ENCODE data around the gene OR2V2. TPM values are rescaled to one million over a fixed set of nuclear protein-coding genes. Genes with fewer than 3 reads are reported as not detected.

The OR2V2 gene
- polyA plus RNA-seq, 2 of the 4 experiments (the other 2 are of a cell fraction): not detected

DNA sequence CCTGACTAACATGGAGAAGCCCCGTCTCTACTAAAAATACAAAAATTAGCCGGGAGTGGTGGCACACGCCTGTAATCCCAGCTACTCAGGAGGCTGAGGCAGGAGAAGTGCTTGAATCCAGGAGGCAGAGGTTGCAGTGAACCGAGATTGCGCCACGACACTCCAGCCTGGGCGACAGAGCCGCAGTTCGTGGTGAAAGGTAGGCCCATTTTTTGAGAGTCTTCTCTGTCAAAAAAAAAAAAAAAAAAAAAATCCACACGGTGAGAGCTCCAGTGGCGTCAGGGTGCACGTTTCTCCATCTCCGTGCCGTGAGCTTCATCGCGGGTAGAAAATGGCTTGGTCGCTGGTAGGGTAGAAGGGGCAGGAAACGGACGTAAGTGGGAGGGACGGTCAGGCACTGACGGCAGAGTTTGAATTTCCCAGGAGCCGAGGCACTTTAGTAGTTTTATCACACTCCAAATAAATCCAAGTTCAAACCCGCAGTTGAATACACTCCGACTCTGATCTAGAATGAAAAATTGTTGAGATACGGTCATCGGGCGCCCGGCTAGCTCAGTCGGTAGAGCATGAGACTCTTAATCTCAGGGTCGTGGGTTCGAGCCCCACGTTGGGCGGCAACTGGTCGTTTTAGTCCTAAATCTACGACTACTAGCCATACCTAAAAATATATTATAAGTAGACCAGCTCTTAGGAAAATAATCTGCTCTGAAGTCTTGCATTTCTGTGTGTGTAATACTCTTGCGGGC lies 60.0 kb downstream of the OR2V2 start (continued):
- TF ChIP-seq CEBPB (IDR thresholded peaks at IDR 0.05): peak in 1 of 2 experiments; percentile 52; a peak in 1 of 4 replicates
- TF ChIP-seq POLR2A (IDR thresholded peaks at IDR 0.05; ENCODE audit: low read length): peak; percentile 28
- TF ChIP-seq FOSB (CRISPR knock-in tag; IDR thresholded peaks at IDR 0.05): peak; percentile 76
- 0 out of 2 replicates have a peak, but pooled peaks have one; percentile 15 for TF ChIP-seq BHLHE40 (IDR thresholded peaks at IDR 0.05; ENCODE audit: low read depth, low read length)
- TF ChIP-seq FOSL2 (IDR thresholded peaks at IDR 0.05): no peak
- peak; percentile 5; the same call in 1 of the 2 replicates for TF ChIP-seq FOSL2 (CRISPR knock-in tag; IDR thresholded peaks at IDR 0.05)

GRCh38 chr5:181207960-181208253 lies 60.5 kb downstream of the OR2V2 start:
- ChIA-PET POLR2A (interaction anchor here (0.6 to 6.7 kb wide), 6 partner anchors 9 to 402 kb away, joined by 3 to 159 read pairs (median 14); partner anchors contain the start of gene TRIM41), CTCF (interaction anchor here (0.7 to 2.6 kb wide), 9 partner anchors 11 to 476 kb away, joined by 3 to 33 read pairs (median 4); no protein-coding TSS in a partner anchor)
- Histone ChIP-seq H3K4me2 (peak overlapping the region; percentile 44), H3K4me3 (no peak overlapping the region), H3K9me3 (no peaks in the 10 kb centered on the region), H3K4me1 (peaks cover 15% of the 10 kb centered on the region), H3K27ac (no peak overlapping the region)
- no peak for TF ChIP-seq PHF8 (IDR thresholded peaks at IDR 0.05; ENCODE audit: borderline replicate concordance, low read depth)
- TF ChIP-seq TFCP2L1 (CRISPR knock-in tag; IDR thresholded peaks at IDR 0.05): peak; percentile 62; the same call in 1 of the 2 replicates
- no peak; the same call in 1 of the 2 replicates for TF ChIP-seq TP53 (CRISPR knock-in tag; IDR thresholded peaks at IDR 0.05)
- TF ChIP-seq HOXB5 (CRISPR knock-in tag; IDR thresholded peaks at IDR 0.05): no peak
- TF ChIP-seq RARB (CRISPR knock-in tag; IDR thresholded peaks at IDR 0.05): peak; percentile 81; the same call in 1 of the 2 replicates
- no peak for DNase-seq (ENCODE audit: low read depth in 1 of 2, low spot score in 1 of 2)
- FAIRE-seq: no peak
- 10% methylated on average over 3 of the region's 3 CpGs for WGBS (ENCODE audit: missing lambda C conversion rate)
- ATAC-seq: no peak

Other genes starting within 250 kb of the OR2V2 start
- not detected in 2 replicates for gene BTNL8, start 248.4 kb upstream of the OR2V2 start, polyA plus RNA-seq (2011; rRNA removed)
- not detected in 3 replicates for gene BTNL8, start 248.4 kb upstream of the OR2V2 start, polyA plus RNA-seq (2017; fragmentation: RNase III; extraction: RNeasy Plus Mini Kit Qiagen cat#74134 plus additional on column Dnase treatment)
- gene BTNL3, start 158.7 kb upstream of the OR2V2 start, polyA plus RNA-seq (2011; rRNA removed): not detected in 2 replicates
- gene BTNL3, start 158.7 kb upstream of the OR2V2 start, polyA plus RNA-seq (2017; fragmentation: RNase III; extraction: RNeasy Plus Mini Kit Qiagen cat#74134 plus additional on column Dnase treatment): not detected in 3 replicates
- 0.85 and 0.89 TPM in 2 replicates for gene BTNL9, start 107.3 kb upstream of the OR2V2 start, polyA plus RNA-seq (2011; rRNA removed)
- 1.2 to 1.8 TPM (median 1.5 TPM) in 3 replicates for gene BTNL9, start 107.3 kb upstream of the OR2V2 start, polyA plus RNA-seq (2017; fragmentation: RNase III; extraction: RNeasy Plus Mini Kit Qiagen cat#74134 plus additional on column Dnase treatment)
- not detected in 2 replicates for gene OR2V1, start 16.4 kb upstream of the OR2V2 start, polyA plus RNA-seq (2011; rRNA removed)
- gene OR2V1, start 16.4 kb upstream of the OR2V2 start, polyA plus RNA-seq (2017; fragmentation: RNase III; extraction: RNeasy Plus Mini Kit Qiagen cat#74134 plus additional on column Dnase treatment): not detected in 3 replicates
- 20.4 and 30.7 TPM in 2 replicates for gene TRIM7, start 57.6 kb downstream of the OR2V2 start, polyA plus RNA-seq (2011; rRNA removed)
- gene TRIM7, start 57.6 kb downstream of the OR2V2 start, polyA plus RNA-seq (2017; fragmentation: RNase III; extraction: RNeasy Plus Mini Kit Qiagen cat#74134 plus additional on column Dnase treatment): 21.8 to 23.2 TPM (median 23.1 TPM) in 3 replicates
- 17.0 and 22.7 TPM in 2 replicates for gene TRIM41, start 75.7 kb downstream of the OR2V2 start, polyA plus RNA-seq (2011; rRNA removed)
- gene TRIM41, start 75.7 kb downstream of the OR2V2 start, polyA plus RNA-seq (2017; fragmentation: RNase III; extraction: RNeasy Plus Mini Kit Qiagen cat#74134 plus additional on column Dnase treatment): 29.7 to 35.0 TPM (median 32.5 TPM) in 3 replicates
- 3,139 and 4,035 TPM in 2 replicates for gene RACK1, start 96.3 kb downstream of the OR2V2 start, polyA plus RNA-seq (2011; rRNA removed)
- gene RACK1, start 96.3 kb downstream of the OR2V2 start, polyA plus RNA-seq (2017; fragmentation: RNase III; extraction: RNeasy Plus Mini Kit Qiagen cat#74134 plus additional on column Dnase treatment): 2,466 to 2,717 TPM (median 2,590 TPM) in 3 replicates
- gene TRIM52, start 113.6 kb downstream of the OR2V2 start, polyA plus RNA-seq (2011; rRNA removed): 10.9 and 11.1 TPM in 2 replicates
- 10.9 to 13.1 TPM (median 12.1 TPM) in 3 replicates for gene TRIM52, start 113.6 kb downstream of the OR2V2 start, polyA plus RNA-seq (2017; fragmentation: RNase III; extraction: RNeasy Plus Mini Kit Qiagen cat#74134 plus additional on column Dnase treatment)
- not detected in 2 replicates for gene OR4F3, start 219.7 kb downstream of the OR2V2 start, polyA plus RNA-seq (2011; rRNA removed)
- gene OR4F3, start 219.7 kb downstream of the OR2V2 start, polyA plus RNA-seq (2017; fragmentation: RNase III; extraction: RNeasy Plus Mini Kit Qiagen cat#74134 plus additional on column Dnase treatment): not detected in 3 replicates